NCI-H1105 treated with DMSO at 0.1 percent for 48 hours (cell line): ENCODE measurements around the gene DENND6B.

Experiments
- DNase-seq: peaks from one replicate; lab custom pipeline; 2025; lab: John Stamatoyannopoulos, UW

DENND6B gene

DNA sequence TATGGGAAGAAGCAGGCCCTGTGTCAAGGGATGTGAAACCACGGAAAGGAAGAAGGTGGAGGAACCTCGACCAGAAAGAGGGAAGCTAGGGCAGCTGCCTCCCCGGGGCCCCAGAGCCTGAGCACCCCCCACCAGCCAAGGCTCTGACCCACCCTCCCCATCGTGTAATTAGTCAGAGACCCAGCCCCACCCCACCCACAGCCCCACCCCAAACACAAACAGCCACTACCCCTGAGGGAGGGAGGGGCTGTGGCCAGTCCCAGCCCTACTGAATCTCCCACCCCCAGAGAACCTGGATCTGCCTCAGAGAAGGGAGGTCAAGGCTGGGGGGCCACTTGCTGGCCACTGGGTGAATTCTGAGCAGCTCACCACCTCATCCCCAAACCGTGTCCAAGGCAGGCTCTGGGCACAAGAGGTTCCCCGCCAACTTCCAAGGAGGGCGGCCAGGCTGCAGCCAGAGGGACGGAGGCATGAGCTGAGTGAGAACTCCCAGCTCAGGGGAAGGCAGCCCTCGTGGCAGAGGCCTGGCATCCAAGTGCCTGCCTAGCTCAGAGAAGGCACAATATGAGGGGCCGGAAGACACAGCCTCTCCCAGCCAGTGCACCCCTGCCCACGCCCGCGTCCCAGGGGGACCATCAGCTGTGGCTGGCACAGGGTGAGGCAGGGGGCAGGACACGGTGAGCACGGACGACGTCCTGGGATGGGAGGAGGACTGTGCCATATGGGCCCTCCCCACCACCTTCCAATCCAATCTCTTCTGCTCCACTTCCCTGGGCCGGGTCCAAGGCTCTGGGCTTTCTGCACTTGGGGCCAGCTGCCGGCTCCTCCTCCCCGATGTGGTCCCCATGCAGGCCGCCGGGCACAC, 22.1 kb downstream of the DENND6B start:
- DNase-seq, result no peak

DNA sequence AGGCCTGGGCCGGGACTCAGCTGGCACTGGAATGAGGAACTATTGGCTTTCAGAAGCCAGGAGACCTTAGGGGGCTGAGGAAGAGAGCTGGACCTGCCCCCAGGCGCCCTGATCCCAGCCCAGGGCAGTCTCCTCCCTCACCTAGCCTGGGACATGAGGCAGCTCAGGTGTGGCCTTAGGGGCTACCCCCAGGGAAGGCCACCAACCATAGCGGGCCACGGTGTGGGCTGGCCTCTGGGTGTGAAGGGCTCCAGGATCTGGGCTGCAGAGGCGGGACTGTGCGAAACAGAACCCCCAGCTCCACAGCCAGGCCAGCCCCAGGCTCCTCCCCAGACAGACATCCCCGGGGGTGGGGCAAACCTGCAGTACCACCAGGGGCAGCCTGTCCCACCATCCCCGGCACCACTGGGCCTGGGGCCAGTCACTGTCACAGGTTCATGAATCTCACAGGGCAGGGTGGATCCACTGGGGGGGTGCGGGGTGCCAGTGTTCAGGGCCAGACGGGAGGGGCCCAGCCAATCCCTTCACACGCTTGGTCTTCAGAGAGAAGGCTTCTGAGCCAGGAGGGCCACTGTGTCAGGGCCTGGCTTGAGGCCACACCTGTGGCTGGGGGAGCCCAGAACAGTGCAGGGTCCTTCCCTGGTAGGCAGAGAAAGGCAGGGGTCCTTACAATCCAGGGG, 22.8 kb downstream of the DENND6B start:
- DNase-seq, result no peak

DNA sequence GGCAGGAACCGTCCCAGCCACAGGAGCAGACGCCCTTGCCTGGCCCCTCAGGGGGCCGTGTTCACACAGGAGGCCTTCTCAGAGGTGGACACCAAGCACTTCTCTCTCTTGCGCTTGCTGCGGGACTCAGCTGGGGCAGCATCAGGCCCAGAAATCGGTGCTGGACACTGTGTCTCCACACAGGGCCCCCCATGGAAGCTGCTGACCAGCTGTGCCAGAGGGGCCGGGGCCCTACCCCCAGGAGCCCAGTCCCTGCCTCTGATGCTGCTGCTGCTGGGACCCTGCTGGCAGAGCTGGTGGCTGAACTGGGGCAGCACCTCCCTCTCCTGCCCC, 23.3 kb downstream of the DENND6B start:
- no peak for DNase-seq

DNA sequence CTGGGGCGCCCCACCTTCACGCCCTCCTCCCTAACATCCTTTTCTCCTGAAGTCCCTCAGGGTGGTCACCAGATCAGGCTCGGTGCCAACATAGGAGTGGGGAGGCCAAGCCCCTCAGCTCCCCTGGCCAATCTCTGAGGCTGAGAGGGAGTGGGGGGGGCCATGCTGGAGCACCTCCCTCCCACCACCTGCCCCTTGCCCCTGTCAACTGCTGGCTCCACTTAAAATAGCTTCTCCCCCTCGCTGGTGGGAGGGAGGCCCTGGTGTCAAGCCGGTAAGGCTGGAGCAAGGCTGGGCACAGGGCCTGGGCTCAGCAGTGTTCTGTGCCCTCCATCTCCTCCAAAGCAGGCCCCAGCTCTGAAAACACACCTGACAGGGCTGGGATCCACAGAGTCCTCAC, 24.2 kb downstream of the DENND6B start:
- DNase-seq, result no peak

DNA sequence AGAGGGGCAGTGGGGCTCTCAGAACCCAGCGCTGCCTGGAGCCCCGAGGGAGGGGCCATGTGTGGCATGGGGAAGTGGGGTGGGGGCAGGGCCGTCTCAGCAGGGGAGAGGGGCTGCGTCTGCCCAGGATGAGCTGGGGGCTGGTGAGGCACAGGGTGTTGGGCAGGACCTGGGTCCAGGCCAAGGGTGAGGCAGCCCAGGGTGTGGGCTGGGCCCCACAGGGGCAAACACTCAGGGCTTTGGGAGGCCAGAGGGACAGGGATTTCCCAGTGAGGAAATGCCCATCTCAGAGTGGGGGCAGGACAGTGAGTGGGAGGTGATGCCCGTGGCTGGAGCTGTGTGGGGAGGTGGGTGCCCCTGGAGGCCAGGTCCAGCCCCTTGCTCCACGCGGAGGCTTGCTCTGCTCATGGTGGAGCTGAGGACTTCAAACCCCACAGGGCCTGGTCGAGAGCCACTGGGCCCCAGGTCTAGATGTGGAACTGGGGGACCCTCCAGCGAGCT, 24.7 kb downstream of the DENND6B start:
- DNase-seq, result no peak

DNA sequence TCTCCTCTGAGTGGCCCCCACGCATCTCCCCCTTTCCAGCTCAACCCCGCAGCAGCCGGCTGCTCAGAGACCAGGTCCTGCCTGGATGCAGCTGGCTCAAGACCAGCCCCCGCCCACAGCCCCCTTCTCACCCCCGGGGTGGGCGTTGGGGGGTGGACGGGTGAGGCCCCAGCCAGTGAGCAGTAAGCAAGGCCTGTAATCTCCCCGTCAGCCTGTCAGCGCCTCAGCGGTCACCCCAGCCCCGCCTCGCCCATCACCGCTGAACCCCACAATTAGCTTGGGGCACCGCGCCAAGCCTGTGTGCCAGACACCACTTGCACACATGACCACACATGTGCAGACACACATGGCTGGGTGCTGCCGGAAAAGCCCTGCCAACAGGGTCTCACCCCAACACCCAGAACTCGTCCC, 25.2 kb downstream of the DENND6B start:
- DNase-seq, result peak; percentile 62

DNA sequence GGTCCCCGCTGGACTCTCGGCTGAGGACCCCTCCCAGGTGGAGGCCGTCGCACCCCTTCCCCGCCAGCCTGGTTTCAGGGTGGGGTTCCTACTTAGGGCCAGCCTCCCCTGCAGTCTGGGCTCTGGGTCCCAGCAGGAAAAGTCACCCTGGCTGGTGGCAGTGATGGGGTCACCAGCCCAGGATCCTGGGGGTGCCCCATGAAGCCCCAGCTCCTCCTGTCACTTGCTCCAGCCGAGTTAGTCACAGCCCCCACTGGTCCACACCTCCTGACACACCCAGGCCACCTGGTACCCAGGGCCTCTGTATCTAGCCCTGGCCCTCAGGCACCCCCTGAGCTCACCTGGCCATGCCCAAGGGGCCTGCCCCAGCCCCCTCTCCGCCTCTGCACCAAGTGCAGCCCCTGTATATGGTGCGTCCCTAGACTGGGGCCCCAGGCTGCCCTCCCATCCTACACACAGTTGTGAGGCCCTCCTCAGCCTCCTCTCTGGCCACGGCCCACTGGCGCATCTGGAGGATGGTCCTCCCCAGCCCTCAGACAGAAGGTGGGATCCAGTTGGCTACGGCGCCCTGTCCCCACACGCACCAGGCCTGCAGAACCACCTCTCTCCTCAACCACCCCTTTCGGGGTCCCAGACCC, 26.1 kb downstream of the DENND6B start:
- DNase-seq, result no peak

DNA sequence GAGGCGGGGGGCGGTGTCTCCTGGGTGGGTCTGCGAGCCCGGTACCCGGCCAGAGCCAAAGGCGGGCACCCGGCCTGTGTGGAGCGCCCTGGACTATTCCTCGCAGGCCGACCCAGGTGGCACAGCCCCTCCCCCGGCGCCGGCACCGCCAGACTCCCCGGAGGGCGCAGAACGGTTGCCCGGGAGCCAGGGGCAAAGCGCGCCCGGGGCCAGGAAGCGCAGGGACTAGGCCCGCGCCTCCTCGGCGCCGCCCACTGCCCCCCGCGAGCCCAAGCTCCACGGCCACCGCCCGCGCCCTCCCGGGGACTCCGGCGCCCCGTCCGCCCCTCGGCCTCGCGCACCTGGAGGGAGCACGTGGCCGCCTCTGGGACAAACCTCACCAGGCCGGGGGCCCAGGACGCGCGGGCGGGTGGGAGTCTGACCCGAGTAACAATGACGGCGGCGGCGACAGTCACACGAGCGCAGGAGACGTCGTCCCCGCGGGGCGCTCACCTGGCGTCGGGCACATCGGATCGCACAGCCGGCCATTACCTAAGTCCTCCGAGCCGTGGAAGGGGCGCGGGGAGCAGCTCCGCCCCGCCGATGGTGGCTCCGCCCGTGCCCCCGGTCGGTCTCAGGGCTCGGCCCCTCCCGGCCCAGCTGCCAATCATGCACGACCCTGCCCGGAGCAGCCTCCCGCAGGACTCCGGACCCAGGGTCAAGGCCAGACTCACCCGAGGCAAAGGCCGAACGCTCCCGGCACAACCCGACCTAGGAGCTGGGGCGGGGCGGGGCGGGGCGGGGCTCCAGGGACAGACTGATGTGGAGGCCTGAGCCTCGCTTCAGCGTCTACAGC, 26.8 kb downstream of the DENND6B start:
- no peak for DNase-seq

DNA sequence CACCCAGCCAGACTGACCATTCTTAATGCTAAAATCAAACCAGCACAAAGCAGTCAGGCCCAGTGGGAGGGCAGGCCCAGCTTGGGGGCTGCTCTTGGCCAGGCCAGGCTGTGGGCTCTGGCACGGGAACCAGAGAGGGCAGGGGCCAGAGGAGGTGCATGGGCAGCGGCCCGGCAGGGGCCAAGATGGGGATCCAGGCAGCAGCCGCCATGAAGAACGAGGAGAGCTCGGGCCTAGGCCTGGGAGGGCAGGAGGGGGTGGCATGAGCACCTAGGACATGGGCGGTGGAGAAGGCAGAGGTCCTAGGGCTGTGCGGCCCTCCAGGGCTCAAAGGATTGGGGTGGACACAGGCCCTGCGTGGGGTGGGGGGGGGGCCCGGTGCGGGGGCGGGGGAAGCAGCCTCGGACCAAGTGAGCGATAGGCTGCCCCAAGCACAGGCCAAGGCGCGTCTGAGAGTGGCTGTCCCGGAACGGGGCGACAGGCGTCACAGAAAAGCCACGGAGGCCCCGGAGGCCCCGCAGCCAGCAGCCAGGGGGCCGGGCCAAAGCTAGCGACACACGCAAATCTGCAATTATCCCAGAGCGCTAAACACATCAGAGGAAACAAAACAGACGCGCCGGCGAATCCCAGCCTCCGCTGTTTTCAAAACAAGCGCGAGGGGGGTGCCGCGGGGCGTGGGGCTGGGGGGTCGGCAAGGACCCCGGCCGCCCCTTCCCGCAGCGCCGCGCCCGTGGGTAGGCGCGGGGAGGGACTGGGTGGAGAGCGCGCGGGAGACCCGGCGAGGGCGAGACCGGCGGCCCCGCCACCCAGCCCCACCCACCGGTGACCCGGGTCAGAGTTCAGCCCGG, 27.7 kb downstream of the DENND6B start:
- no peak for DNase-seq

DNA sequence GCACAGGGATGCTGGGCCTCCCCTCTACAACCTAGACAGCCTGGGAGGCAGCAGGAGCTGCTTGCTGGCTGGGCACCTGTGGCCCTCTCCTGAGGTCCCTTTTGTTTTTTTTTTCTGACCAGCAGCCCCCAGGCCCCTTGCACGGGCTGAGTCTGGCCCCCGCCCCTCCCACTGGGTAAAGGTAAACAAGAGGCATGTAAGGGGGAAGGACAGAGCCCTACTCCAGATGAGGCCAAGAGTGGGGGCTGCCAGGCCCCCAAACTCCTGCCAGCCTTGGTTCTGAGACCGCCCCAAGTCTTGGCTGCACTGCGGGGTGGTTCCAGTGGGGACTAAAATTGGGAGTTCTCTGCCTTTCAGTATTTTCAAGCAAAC, 28.6 kb downstream of the DENND6B start:
- DNase-seq, result no peak

DNA sequence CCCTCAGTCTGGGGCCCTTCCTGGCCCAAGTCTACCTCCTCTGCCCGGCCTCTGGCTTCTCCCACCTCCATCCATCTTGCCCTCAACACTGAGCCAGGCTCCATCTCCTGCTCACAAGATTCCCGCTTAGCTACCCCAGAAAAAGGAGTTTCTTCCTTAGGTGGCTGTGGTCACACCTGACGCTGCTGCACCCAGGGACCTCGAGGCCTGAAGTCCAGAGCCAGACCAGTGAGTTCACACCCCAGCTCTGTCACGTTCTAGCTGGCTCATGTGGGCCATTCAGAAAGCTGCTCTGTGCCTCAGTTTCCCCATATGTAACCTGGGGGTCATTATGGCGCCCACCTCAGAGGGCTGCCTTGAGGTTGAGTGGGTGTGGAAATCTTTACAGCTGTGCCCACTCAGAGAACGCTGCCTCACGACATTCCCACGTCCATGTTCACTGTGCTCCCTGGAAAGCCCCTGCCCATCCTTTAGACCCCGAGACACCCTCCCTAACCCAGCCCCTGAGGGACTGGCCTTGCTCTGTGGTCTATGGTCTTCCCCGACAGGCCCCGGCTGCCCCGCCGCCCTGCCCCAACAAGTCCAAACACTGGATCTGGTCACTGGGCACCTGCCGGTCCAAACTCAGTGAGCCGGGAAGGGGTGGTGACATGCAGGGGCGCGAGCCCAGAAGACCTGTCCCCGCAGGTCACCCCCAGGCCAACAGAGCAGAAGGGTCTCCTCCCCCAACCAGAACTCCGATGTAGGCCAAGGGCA, 29.1 kb downstream of the DENND6B start:
- DNase-seq, result no peak

DNA sequence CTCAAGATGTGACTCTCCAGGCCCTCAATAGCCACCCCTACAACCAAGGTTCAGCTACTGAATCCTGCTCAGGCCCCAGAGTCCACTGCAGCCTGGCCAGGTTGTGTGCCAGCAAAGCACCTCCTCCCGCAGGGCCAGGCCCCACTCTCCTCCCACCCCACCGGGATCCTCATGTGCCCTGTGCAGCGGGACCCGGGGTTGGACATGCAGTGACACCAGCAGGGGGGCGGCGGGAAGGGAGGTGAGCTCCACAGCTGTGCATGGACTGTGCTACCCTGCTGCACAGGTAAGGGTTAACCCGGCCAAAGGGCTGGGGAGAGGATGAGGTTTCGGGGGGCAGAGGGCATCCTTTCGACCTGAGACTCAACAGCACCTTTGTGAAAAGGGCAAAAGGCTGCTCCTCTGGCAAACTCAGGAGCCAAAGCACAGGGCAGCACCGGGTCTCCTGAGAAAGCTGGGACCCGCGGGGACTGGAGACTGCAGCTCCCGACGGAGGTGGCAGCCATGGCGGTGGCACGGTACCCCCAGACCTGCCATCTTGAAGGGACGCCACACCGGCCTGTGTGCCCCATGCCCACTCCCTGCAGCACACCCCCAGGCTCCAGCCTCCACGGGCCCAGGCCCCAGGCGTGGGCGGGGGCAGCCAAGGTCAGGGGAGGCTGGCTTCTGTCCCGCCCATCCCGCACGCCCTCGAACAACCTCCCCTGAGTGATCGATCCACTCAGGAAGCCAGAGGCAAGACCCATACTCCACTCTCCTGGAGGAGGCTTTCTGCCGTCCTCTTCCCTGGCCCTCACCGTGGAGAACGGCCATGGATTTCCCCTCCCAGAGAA, 29.9 kb downstream of the DENND6B start:
- DNase-seq, result no peak

DNA sequence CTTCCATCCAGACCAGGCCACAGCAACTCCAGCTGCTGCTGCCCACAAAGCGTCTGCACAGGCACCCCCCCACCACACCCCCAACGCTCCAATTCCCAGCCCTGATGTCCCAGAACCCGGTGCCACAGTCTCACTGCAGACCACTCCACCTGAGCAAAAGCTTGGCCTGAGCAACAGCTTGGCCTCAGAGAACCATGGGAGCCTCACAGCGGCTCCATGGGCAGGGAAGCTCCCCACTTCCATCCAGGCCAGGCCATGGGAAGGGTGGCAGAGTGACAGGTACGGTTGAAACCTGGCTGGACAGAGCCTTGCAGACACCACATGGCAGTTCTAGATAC, 32.5 kb downstream of the DENND6B start:
- DNase-seq, result no peak

DNA sequence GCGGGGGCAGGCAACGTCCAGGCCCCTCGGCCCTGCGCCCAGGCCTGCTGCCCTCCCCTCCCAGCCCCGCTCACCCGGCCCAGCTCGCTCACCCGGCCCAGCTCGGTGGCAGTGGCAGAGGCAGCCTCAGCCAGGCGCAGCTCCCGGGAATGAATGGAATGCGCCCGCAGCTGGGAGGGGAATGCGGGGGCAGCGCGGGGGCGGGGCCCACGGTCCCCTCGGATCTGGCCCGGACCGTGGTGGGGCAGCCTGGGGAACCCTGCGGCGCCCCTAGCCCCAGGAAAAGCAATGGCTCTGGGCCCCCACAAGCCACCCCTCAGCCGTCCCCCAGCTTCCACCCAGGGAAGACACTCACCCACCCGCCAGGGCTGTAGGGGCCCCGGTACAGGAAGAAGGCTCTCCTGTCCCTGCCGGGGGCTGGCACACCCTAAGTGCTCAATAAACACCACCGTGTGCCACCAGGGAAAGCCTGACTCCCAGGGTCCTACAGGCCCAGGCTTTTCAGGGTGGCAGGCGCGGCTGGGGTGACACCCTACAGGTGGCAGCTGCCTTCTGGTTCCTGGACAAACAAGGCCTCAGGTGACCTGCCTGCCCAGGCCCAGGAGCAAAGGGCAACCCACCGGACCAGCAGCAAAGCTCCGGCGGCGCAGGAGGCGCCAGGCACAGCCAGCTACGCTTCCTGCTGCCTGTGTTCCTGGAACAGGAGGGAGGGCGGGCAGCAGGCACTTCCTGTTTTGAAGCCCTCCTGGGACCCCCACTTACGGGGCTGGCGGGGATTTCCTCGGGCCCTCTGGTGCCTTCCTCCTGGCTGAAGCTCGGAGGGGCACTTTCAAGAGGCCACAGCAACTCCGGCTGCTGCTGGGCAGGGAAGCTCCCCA, 33.1 kb downstream of the DENND6B start:
- DNase-seq, result no peak

DNA sequence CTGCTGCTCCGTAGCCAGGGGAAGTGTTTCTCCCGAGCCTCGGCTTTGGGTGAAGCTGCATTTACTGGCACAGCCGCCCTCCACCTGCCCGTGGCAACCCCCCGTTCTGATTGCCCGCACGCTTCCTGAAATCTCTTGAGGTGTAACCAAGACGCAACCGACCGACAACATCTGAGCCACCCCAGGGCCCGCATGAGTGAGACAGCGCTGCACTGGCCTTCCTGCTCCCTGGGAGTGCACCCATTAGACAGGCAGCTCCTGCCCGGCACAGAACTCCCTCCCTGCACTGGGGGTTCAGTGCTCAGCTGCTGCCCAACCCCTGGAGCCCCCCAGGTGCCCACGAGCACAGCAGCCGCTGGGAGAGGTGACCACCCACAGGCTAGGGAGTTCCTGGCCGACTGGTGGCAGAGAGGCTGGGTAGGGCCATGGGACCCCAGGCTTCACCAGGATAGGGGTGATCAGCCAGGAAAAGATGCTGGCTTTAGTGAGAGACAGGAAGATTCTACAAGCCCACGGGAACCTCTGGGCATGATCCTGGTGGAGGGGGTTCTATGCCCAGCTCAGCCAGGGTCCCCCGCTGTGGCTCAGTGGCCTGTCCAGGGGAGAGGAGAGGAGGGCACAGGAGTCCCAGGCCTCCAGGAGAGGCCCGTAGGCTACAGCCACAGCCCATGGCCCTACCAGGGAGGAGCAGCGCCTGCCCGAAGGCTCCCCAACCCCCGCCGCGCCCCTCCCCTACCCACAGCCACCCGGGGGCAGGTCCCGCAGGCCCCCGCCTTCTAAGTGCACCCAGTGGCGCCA, 34.0 kb downstream of the DENND6B start:
- no peak for DNase-seq

DNA sequence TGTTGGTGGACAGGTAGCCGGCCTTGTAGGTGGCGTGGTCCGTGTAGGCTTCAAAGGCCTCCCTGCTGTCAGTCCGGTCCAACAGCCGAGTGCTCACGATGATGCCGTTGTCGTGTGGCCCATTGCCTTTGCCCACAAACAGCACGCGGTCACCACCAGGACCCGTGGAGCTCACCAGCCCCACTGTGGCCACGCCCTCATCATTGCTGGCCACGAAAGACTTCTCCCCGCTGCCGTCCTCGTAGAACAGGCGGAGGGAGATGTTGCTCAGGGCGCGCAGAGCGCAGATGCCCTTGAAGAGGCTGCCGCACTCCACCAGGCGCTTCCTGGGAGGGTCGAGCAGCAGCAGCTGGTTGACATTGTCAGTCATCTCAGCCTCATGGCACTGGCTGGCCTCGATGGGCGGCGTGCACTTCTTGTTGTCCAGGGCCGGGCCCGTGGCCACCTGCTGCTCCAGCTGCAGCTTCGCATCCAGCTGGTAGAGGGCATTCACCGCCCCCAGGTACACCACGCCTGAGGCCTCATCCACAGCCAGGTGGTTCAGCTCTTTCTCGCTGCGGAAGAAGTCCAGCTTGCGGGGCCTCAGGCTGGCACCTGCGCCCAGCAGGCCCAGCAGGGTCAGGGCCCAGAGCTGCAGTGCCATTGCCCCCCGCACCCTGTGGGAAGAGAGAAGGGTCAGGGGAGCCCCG, 36.7 kb downstream of the DENND6B start:
- DNase-seq, result no peak
